ENCODE measurements around the gene SNRPA.

DNA sequence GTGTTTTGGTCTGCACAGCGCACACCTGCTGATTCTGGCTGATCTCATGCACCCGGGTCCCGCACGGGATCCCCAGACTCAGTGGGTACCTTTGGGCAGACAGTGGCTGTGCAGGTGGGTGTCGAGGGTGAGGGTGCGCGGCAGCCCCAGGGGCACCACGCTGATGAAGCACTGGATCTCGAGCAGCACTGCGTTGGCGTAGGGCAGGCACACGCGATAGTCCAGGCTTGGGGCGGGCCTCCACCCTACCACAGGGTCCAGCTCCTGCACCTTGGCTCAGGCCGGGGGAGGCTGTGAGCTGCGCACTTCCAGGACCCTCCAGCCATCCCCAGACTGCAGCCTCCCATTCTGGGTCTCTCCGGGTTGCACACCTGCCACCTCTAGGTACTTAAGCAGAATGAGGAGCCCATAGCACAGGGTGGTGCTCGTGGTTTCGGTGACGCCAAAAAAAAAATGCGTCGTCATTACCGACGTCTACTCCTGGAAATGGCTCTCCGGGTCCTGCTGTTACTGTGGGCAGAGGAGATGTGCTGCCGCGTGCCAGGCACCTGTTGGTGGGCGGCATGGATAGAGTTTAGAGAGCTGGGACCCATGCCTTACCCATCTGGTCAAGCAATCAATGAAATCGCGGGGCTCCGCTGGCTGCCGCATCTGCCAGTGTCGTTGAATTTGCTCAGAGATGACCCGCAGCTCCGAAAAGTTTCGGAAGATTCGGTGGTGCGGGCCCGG lies 58.5 kb downstream of the SNRPA start:
- no peak for TF ChIP-seq EZH2phosphoT487 (IDR thresholded peaks at IDR 0.05)
- TF ChIP-seq, protein P1, sequence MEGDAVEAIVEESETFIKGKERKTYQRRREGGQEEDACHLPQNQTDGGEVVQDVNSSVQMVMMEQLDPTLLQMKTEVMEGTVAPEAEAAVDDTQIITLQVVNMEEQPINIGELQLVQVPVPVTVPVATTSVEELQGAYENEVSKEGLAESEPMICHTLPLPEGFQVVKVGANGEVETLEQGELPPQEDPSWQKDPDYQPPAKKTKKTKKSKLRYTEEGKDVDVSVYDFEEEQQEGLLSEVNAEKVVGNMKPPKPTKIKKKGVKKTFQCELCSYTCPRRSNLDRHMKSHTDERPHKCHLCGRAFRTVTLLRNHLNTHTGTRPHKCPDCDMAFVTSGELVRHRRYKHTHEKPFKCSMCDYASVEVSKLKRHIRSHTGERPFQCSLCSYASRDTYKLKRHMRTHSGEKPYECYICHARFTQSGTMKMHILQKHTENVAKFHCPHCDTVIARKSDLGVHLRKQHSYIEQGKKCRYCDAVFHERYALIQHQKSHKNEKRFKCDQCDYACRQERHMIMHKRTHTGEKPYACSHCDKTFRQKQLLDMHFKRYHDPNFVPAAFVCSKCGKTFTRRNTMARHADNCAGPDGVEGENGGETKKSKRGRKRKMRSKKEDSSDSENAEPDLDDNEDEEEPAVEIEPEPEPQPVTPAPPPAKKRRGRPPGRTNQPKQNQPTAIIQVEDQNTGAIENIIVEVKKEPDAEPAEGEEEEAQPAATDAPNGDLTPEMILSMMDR (IDR thresholded peaks at IDR 0.05) = no peak
- no peak for TF ChIP-seq EZH2 (IDR thresholded peaks at IDR 0.05)
